Neuron (in vitro differentiated cells): ENCODE results near the gene ZNF76.

Experiments used
- H2AFZ ChIP-seq: one replicate; pipeline ENCODE4 v1.6.1; 2013; ENCODE audit warnings: low read depth, mild to moderate bottlenecking, inconsistent platforms, low read length, moderate library complexity
- H3K27me3 ChIP-seq: one replicate; pipeline ENCODE4 v1.6.1; 2013; ENCODE audit warnings: low read length; ENCODE audit not compliant: insufficient read depth
- H3K36me3 ChIP-seq: one replicate; pipeline ENCODE4 v1.6.1; 2013; ENCODE audit warnings: low read length; ENCODE audit not compliant: insufficient read depth
- H3K4me1 ChIP-seq: one replicate; pipeline ENCODE4 v1.6.1; 2013; ENCODE audit warnings: low read length; ENCODE audit not compliant: insufficient read depth
- H3K4me3 ChIP-seq: 2 replicates; pipeline ENCODE4 v1.5.1; 2013; ENCODE audit warnings: mild to moderate bottlenecking, low read length, moderate library complexity
- H3K9me3 ChIP-seq: one replicate; pipeline ENCODE4 v1.6.1; 2013; ENCODE audit warnings: low read length

ZNF76 gene

DNA sequence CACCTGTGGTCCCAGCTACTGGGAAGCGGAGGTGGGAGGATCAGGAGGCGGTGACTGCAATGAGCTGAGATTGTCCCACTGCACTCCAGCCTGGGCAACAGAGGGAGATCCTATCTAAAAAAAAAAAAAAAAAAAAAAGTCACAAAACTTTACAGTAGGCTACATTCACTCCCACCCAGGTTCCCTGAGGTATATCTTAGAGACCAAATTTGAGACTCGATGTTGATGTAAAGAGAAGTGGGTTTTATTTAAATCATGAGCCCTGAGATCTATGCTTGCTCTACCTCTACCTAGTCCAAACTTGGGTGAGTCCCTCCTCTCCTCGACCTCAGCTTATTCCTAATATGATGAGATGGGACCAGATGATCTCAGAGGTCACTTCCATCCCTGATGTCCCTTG, 29.3 kb downstream of the ZNF76 start:
- H3K27me3 ChIP-seq = no peaks in the 10 kb centered on the region
- no peaks in the 10 kb centered on the region for H3K4me1 ChIP-seq
- H2AFZ ChIP-seq = no peak overlapping the region
- no peaks in the 10 kb centered on the region for H3K9me3 ChIP-seq
- H3K36me3 ChIP-seq = peaks cover 82% of the 10 kb centered on the region
- H3K4me3 ChIP-seq = no peak overlapping the region

DNA sequence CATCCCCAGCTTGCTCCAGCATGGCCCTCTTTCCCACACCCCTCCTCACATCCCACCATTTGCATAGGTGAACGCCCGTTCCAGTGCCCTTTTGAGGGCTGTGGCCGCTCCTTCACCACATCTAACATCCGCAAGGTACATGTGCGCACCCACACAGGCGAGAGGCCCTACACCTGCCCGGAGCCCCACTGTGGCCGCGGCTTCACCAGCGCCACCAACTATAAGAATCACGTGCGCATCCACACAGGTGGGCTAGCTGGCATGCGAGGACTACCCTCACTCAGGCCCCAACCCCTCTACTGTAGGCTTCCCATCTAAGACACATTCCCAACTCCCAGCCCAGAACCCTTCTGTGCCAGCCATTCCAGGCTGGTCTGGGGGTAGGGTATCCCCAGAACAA, 32.0 kb downstream of the ZNF76 start:
- Histone ChIP-seq H3K9me3 (no peaks in the 10 kb centered on the region), H3K27me3 (no peaks in the 10 kb centered on the region), H2AFZ (no peak overlapping the region), H3K4me3 (no peak overlapping the region), H3K36me3 (peaks cover 90% of the 10 kb centered on the region), H3K4me1 (no peaks in the 10 kb centered on the region)

GRCh38 chr6:35292494-35292893, 33.0 kb downstream of the ZNF76 start:
- Histone ChIP-seq H3K4me1 (no peaks in the 10 kb centered on the region), H2AFZ (no peak overlapping the region), H3K9me3 (no peaks in the 10 kb centered on the region), H3K36me3 (peaks cover 90% of the 10 kb centered on the region), H3K27me3 (no peaks in the 10 kb centered on the region), H3K4me3 (no peak overlapping the region)

- no peak overlapping the region for H2AFZ ChIP-seq
- no peaks in the 10 kb centered on the region for H3K4me1 ChIP-seq
- H3K4me3 ChIP-seq = no peak overlapping the region
- H3K27me3 ChIP-seq = no peaks in the 10 kb centered on the region
- peaks cover 79% of the 10 kb centered on the region for H3K36me3 ChIP-seq
- H3K9me3 ChIP-seq = no peaks in the 10 kb centered on the region
Measured at GRCh38 chr6:35293681-35294080, 34.1 kb downstream of the ZNF76 start.

GRCh38 chr6:35294308-35294945, 34.9 kb downstream of the ZNF76 start:
- Histone ChIP-seq H3K9me3 (no peaks in the 10 kb centered on the region), H3K36me3 (peaks cover 75% of the 10 kb centered on the region), H3K4me1 (no peaks in the 10 kb centered on the region), H2AFZ (no peak overlapping the region), H3K27me3 (no peaks in the 10 kb centered on the region), H3K4me3 (no peak overlapping the region)

DNA sequence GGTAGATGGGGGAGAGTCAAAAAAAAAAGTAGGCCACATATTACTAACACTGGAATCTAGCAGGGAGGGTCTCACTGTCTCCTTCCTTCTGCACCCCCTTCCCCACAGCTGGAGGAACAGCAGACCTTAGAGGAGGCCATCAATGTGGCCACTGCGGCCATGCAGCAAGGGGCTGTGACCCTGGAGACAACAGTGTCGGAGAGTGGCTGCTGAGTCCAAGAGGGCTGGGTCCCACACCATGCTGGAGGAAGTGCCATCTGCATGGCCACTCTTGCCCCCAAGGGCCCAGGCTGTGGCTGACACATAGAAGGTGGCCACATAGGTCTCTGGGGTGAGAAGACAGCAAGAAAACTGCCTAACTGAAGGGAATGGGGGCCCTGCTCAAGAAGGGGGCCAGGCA, 35.5 kb downstream of the ZNF76 start:
- H3K36me3 ChIP-seq = peaks cover 69% of the 10 kb centered on the region
- H2AFZ ChIP-seq = no peak overlapping the region
- H3K9me3 ChIP-seq = no peaks in the 10 kb centered on the region
- no peaks in the 10 kb centered on the region for H3K27me3 ChIP-seq
- H3K4me1 ChIP-seq = no peaks in the 10 kb centered on the region
- H3K4me3 ChIP-seq = no peak overlapping the region

GRCh38 chr6:35295521-35296315, 36.2 kb downstream of the ZNF76 start:
- no peaks in the 10 kb centered on the region for H3K9me3 ChIP-seq
- no peaks in the 10 kb centered on the region for H3K4me1 ChIP-seq
- H3K4me3 ChIP-seq = no peak overlapping the region
- no peak overlapping the region for H2AFZ ChIP-seq
- H3K36me3 ChIP-seq = peaks cover 63% of the 10 kb centered on the region
- no peaks in the 10 kb centered on the region for H3K27me3 ChIP-seq

DNA sequence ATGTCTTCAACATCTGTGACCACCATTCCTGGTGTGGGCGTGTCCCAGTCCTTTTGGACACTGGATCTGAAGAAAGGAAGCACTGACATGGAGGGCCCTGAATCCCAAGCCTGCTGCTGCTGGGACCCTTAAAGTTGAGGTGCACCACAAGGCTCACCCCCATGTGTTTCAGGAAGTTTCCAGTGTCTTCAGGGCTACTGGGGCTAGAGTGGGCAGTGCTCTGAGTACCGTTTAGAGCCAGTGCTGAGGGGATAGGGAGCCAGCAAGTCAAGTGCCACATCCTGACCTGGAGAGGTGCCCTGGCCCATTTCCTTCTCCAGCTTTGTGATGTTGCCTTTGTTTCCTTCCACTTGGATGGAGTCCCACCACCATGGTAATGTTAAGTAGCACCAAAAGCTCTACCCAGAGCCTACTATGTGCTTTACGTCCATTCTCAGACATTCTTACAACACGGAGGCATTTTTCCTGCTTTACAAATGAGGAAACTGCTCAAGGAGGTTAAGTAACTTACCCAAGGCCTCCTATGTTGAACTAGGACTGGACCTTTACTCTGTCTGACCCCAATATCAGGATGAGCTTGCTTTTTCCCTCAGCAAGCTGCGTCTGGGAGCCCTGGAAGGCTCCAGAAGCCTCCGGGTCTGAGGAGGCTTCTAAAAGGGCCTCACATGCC, 37.5 kb downstream of the ZNF76 start:
- Histone ChIP-seq H3K27me3 (no peaks in the 10 kb centered on the region), H3K4me3 (no peak overlapping the region), H2AFZ (no peak overlapping the region), H3K9me3 (no peaks in the 10 kb centered on the region), H3K4me1 (no peaks in the 10 kb centered on the region), H3K36me3 (peaks cover 49% of the 10 kb centered on the region)

- Histone ChIP-seq H3K36me3 (peaks cover 42% of the 10 kb centered on the region), H2AFZ (no peak within 1 kb of the TSS), H3K9me3 (no peaks in the 10 kb centered on the region), H3K4me1 (no peaks in the 10 kb centered on the region), H3K4me3 (no peak within 1 kb of the TSS), H3K27me3 (no peaks in the 10 kb centered on the region)
Measured at GRCh38 chr6:35297601-35298481, 38.3 kb downstream of the ZNF76 start, which contains the start of gene DEF6. TSS of gene DEF6 (plus strand) at chr6:35297818. CDS start at chr6:35297857, 39 bp downstream.

- Histone ChIP-seq H2AFZ (no peak overlapping the region), H3K9me3 (no peaks in the 10 kb centered on the region), H3K36me3 (peaks cover 34% of the 10 kb centered on the region), H3K4me1 (no peaks in the 10 kb centered on the region), H3K27me3 (no peaks in the 10 kb centered on the region), H3K4me3 (no peak overlapping the region)
Measured at GRCh38 chr6:35298625-35299140, 39.1 kb downstream of the ZNF76 start.

GRCh38 chr6:35299674-35300073, 40.1 kb downstream of the ZNF76 start:
- Histone ChIP-seq H3K4me1 (no peaks in the 10 kb centered on the region), H2AFZ (no peak overlapping the region), H3K4me3 (no peak overlapping the region)

DNA sequence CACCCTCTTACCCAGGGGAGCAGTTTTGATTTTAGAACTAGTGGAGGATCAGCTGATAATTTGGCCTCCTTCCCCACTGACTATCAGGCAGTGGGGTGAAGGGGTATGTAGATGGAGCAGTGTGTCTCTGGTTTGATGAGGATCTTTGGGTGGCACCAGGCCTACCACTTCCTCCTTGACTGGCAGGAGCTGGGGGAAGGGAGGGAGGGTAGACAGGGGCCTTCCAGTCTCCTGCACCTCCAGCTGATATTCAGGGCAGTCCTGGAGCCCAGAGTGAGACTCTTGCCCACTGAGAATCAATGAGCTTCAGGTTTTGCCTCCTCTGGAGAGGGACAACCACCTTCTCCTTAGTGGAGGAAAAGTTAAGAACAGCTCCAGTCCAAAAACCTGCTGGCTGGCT, 41.3 kb downstream of the ZNF76 start:
- Histone ChIP-seq H2AFZ (no peak overlapping the region), H3K9me3 (no peaks in the 10 kb centered on the region), H3K27me3 (no peaks in the 10 kb centered on the region), H3K4me3 (no peak overlapping the region), H3K4me1 (no peaks in the 10 kb centered on the region), H3K36me3 (peaks cover 14% of the 10 kb centered on the region)

More at GRCh38 chr6:35299674-35300073, 40.1 kb downstream of the ZNF76 start:
- Histone ChIP-seq H3K9me3 (no peaks in the 10 kb centered on the region), H3K36me3 (peaks cover 25% of the 10 kb centered on the region), H3K27me3 (no peaks in the 10 kb centered on the region)
